SK-N-MC (cell line): ENCODE measurements around the gene ANKS1A.

Experiments used
- EZH2 ChIP-seq: fragments of 200-600 bp; sonication (generic); IDR thresholded peaks from one replicate; pipeline ENCODE4 v1.6.1; 2017; ENCODE audit warnings: antibody characterized with exemption
- FOXP2 ChIP-seq: optimal IDR thresholded peaks from 2 replicates; pipeline ENCODE3; 2011; ENCODE audit warnings: mild to moderate bottlenecking, moderate library complexity; ENCODE audit not compliant: insufficient read depth; ENCODE audit errors: extremely low read length, control extremely low read depth
- POLR2AphosphoS5 ChIP-seq: IDR thresholded peaks from 2 replicates; pipeline ENCODE4 v1.6.1; 2012; ENCODE audit warnings: mild to moderate bottlenecking, low read depth, low read length, borderline replicate concordance

DNA sequence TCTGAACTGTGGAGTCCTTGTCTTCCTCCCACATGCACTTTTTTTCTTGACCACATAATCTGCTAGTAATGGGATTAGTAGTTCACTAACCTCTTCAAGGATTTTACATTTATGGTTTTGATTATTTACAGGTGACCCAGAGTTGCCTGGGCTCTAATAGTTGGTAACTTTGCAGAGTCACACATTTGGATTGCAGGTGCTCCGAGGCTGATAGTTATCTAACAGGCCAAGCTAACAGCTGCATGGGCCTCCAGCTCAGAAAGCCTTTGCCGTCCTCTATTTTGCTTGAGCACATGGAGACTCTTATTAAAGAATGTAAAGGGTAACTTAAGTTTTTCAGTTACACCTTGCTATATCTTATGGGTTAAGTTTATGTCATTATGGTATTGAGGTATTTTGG lies 95.4 kb downstream of the ANKS1A start:
- no peak for TF ChIP-seq EZH2
- TF ChIP-seq POLR2AphosphoS5: no peak
- no peak for TF ChIP-seq FOXP2
